ENCODE results near the gene CDH11.

CDH11 gene

DNA sequence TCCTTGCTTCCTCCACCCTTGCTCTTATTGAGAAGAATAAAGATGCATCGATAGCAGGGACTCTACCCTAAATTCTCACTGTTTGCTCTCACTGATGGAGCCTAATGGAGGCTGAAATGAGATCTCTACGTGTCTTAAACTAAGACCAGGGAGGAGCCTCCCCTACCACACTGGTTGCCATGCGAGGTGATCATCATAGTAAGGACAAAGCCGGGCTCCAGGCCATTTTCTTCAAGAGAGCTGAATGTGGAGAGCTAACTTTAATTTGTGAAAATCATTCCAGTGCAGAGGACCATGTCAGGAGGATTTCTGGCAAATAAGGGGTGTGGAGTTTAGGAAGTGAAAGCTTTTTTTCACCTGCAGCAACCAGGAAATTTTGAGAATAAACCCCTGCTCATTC lies 5.6 kb downstream of the CDH11 start:
- no peak for DNase-seq

DNA sequence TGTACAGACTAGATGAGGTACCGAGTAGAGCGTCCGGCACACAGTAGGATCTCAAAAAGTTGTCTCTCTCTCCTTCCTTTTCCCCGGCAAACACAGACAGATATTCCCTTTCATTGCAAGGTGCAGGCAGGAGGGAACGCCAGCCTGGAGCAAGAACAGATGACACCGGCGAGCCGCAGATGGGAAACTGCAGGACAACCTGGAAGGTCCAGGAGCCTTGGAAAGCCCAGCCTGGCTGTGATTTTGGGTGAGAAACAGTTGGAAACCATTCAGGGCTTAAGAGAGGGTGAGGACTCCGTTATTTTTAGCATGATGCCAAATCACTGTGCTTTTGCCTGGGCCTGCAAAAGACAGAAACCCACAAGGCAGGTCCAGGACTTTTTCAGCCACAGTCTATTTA lies 7.3 kb downstream of the CDH11 start:
- no peak for DNase-seq

DNA sequence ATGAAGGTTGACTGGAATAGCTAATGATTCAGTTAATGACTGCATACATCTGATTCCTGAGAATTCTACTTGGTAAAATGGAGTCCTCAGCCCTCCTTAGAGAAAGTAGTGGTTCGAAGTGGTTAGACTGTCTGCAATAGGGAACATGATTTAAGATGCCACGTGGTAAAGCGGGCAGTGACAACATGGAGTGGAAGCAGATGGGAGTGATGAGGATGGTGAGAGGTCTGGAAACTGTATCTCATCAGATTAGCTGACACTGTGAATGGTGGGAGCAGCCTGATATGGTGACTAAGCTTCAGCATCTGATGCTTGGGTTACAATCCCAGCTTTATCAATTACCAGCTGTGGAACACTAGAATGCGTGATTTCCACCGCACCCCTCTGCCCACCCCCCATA lies 8.4 kb downstream of the CDH11 start:
- no peak for DNase-seq

DNA sequence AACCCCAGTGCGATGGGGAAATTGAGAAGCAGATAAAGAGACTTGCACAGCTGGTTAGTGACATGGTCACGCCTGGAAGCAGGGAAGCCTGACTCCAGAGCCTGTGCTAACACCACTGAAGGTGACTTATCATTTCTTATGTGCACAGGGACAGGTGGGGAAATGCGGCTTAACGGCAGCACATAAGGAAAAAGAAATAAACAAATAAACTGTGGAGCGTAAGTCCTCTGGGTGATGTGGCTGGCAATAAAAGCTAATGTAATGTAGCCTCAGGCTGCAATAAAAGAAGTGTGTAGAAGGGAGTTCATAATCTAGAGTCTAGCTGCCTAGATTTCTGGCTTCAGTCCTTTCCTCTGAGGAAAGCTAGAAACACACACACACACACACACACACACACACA lies 10.6 kb downstream of the CDH11 start:
- no peak for DNase-seq

DNA sequence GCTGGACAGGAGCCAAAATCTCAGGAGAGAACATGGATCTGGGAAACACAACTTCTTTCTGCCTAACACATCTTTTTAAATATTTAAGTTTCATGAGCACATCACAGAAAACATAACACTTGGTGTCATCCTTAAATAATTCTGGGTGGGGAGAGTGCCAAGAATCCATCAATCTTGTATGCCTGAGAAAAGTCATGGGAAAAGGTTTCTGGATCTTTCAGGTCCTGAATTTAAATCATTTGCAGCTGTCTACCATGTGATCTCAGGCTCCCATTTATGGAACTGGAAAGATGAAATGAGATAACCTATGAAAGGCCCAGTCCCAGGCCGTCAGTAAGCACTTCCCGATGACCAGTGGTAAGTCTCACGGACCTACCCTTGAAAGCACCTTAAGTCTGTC lies 15.1 kb downstream of the CDH11 start:
- DNase-seq = no peak

DNA sequence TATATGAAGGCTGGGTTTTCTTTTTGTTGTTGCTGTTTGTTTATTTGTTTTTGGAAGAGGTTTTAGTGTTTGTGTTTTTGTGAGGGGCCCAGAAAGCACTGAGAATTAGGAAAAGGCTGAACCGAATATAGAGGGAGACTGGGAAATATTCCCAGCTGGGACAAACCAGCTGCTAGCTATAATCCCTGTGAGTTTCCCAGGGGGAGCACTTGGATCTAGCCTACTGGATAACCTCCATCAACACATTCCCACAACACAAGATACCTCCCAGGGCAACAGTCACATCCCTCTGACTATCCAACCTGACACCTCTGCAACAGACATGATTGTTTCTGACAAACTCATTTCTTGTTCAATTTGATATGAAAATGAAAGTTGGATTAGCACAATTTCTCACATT lies 16.7 kb downstream of the CDH11 start:
- DNase-seq = no peak

DNA sequence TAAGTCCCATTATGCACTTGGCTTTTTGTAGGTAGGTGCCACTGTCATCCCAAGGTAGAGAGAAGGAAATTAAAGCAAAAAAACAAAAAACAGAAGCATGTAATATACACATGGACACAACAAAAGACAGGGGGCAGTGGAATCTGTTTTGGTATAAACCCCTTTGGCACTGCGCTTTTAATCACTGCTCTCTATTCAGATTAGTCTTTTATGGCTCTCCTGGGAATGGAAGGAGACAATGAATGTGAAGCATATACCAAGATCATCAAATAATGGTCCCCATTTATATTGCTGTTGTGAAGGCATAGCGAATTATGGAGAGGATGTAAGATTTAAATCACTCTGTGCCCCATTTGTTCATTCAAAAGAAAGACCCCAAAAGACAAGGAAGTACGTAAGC lies 17.4 kb downstream of the CDH11 start:
- no peak for DNase-seq

DNA sequence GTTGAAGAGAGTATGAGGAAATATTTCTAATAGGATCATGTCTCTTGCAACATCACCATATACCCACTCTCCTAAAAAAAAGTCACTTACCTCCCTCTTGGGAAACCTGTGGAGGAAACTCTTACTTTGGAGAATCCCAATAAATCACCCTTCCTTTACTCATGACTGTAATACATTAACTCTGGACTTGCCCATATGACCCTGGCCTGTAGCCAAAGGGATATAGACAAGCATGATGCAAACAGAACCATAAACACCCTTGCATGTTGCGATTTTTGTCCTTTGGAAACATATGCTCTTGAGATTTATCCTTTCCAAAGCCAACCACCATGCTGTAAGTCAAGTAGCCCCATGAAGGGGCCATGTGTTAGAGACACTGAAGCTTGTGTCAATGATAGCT lies 19.5 kb downstream of the CDH11 start:
- DNase-seq = no peak

GRCh38 chr16:65101009-65101408 lies 20.9 kb downstream of the CDH11 start:
- no peak for DNase-seq

DNA sequence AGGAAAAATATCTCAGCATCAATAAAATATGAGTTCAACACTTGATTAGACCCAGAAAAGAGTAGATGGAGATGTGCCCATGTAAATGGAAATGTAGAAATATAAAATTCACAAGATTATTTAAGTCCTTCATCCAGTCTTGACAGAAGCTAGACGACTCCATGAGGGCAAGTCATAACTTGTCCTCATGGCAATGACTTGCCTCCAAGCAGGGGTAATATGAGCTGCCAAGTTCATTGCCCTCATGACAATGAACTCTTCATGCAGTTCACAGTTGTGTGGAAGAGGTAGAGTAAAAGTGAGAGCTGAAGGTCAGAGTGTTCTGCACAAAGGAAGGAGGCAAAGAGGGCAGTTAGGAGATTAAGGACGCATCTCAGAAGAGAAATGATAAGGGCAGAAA lies 22.3 kb downstream of the CDH11 start:
- no peak for DNase-seq

- no peak for DNase-seq
Observed at GRCh38 chr16:65098916-65099315, 22.9 kb downstream of the CDH11 start.

- DNase-seq = no peak
Observed at GRCh38 chr16:65097296-65097695, 24.6 kb downstream of the CDH11 start.

DNA sequence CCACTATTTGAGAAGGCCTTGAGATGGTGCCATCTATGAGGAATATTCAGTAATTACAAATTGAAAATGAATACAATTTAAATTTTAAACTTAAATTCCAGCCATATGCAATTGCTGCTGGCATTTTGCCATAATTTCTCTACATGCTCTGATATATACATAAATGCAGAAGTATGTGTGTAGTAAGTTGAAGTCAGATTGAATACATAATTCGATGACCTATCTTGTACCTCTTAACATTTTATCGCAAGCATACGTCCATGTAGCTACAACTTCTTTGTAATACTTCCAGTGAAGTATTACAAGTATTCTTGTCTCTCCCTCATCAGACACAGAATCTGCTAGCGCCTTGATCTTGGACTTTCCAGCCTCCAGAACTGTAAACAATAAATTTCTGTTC lies 26.0 kb downstream of the CDH11 start:
- DNase-seq = no peak

GRCh38 chr16:65095090-65095728 lies 26.7 kb downstream of the CDH11 start:
- DNase-seq = no peak

- no peak for DNase-seq
Observed at GRCh38 chr16:65094009-65094408, 27.9 kb downstream of the CDH11 start.

- DNase-seq = no peak
Observed at GRCh38 chr16:65083164-65083857, 38.6 kb downstream of the CDH11 start.

- no peak for DNase-seq
Observed at GRCh38 chr16:65079549-65079948, 42.3 kb downstream of the CDH11 start.

DNA sequence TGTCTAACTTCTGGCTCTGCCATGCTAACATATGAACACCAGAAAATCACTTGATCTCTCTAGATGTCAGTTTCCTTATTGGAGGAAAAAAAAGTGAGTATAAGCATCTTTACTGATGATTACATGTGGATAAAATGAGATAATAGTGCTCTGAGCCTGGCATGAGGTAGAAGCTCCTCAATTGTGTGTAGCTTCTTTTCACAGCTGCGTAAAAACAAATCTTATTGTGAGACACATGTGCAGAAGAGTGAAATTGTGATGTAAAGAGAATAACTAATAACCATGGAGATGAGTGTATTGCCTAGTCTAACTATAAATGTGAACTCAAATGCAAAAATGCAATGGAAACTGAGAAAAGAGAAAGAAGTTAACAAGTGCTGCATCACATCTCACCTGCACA lies 44.7 kb downstream of the CDH11 start:
- DNase-seq = no peak

- DNase-seq = no peak
Observed at GRCh38 chr16:65075877-65076276, 46.0 kb downstream of the CDH11 start.

DNA sequence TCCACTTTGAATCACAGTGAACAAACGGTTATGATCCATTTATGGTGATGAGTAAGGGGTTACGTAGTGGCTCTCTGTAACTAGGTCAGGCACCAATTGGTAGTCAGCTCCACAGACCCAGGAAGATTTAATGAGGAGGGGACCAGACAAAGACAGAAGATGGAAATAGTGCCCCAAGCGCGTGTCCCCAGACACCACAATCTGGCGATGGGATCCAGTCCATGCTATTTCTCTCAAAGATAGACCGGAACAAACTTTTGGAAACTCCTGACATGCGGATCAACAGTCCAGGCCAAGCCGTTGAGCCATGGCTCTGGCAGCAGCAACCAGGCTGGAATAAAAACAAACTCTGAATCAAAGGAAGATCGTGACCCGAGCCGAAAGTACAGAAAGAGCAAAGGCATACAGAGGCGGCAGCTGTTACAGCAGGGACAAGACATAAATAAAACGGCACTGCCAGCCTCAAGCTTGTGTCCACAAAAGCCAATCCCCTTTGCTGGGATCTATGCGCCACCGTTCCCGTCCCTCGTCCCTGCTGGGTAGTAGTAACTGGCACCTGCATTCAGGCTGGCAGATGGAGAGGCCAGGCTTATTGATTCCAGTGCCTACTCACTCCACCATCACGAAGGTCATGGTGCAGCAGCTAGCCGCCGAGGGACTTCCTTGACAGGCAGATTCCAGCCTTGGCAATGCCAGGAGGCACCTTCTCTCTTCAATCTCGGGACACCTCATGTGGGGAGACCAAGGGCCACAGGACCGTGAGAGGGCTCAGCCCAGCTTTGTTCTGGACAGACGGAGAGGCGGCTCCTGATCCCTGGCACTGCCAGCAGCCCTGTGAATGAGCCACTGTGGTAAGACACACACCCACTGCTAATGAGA lies 50.2 kb downstream of the CDH11 start:
- DNase-seq = no peak

DNA sequence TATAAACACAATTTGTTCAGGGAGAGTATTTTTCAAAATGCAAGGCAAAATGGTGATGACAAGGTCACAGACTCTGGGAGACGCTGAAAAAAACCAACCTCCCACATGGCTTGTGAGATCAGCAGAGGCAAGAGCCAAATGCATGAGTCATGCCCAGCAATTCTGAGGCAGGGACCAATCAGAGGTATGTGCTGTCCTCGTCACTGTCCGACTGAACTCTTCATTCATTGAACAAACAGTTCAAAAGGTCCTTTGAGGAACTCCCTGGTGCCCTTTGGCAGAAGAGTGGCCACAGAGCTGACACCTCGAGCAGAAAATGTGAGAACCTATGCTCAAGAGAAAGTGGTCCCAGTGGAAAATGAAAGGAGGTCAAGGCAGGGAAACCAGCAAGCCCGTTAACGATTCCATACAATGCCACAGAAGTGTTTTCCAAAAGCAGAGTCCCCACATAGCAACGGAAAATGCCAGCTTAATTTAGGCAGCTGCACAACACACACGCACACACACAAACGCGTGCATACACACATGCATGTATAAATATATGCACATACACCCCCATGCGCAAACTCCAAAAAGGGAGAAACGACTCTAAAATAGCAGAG lies 50.9 kb downstream of the CDH11 start:
- DNase-seq = no peak

GRCh38 chr16:65069766-65070165 lies 52.1 kb downstream of the CDH11 start:
- no peak for DNase-seq

GRCh38 chr16:65069065-65069464 lies 52.8 kb downstream of the CDH11 start:
- DNase-seq = no peak

All from suppressor macrophage treated with lipopolysaccharide for 4 hours (primary cell).